Coronary artery (tissue), 2 donors: ENCODE data around the gene ALG8.
"Not testable (repeated sequence)": the region's sequence is repeated elsewhere in the genome, so short reads cannot be mapped to it uniquely, and the experiment has no call there.

ENCODE experiments used
- DNase-seq: peaks from one replicate; pipeline ENCODE4 v3.0.0-alpha.2; 2017; ENCODE audit warnings: low spot score
- H3K27ac ChIP-seq, 2 donors: fragments of 200-600 bp; sonication (generic); one replicate each; pipeline ENCODE4 v1.5.1; 2016 to 2019
- H3K4me3 ChIP-seq: fragments of 200-600 bp; sonication (generic); 2 replicates; pipeline ENCODE4 v1.5.1; 2016; ENCODE audit warnings: mild to moderate bottlenecking, moderate library complexity
- TF ChIP-seq, protein P1 (sequence below): fragments of 200-600 bp; sonication (generic); IDR thresholded peaks from one replicate; pipeline ENCODE4 v1.5.1; 2019; ENCODE audit warnings: antibody characterized with exemption

Gene ALG8

DNA sequence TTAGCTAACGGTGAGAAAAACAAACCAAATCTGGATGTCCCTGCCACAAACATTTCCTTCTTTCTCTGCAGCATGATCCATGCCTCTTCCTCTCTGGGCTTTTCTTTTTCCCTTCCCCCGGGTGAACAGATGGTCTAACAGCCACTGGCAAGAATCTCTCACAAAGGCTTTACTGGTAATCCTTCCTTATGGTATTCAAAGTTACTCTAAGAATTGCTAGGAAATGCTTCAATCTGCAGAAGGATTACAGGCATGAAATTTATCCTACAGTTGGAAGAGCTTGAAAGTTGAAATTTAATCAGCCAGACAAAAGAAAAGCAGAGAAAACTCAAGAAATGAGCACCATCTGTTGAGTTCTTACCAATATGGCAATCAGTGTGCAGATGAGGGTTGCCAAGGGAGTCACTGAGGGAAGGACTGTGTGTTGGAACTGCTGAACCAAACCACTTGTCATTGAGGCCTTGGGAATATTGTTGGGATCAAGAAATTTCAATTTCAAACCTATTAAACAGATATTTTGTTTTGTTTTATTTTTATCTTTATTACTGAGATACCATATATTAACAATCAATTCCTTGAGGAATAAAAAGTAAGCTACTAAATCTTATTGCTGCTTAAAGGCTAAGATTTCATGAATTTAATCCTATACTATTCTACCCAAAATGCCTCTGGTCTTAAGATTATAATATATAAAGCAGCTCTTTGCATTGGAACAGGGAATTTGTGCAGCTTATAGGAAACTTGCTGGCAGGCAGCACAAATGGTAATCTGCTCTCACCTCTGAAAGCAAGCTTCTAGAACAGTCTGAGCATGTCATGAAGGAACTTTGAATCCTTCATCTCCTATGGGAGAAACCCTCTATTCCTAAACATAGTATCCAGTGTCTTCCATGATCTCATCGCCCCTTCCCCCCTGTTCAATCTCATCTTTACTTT is 30.1 kb downstream of the ALG8 start:
- no peak for DNase-seq
- no peak overlapping the region for H3K4me3 ChIP-seq
- TF ChIP-seq, protein P1, sequence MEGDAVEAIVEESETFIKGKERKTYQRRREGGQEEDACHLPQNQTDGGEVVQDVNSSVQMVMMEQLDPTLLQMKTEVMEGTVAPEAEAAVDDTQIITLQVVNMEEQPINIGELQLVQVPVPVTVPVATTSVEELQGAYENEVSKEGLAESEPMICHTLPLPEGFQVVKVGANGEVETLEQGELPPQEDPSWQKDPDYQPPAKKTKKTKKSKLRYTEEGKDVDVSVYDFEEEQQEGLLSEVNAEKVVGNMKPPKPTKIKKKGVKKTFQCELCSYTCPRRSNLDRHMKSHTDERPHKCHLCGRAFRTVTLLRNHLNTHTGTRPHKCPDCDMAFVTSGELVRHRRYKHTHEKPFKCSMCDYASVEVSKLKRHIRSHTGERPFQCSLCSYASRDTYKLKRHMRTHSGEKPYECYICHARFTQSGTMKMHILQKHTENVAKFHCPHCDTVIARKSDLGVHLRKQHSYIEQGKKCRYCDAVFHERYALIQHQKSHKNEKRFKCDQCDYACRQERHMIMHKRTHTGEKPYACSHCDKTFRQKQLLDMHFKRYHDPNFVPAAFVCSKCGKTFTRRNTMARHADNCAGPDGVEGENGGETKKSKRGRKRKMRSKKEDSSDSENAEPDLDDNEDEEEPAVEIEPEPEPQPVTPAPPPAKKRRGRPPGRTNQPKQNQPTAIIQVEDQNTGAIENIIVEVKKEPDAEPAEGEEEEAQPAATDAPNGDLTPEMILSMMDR = no peak
- no peak overlapping the region for H3K27ac ChIP-seq

DNA sequence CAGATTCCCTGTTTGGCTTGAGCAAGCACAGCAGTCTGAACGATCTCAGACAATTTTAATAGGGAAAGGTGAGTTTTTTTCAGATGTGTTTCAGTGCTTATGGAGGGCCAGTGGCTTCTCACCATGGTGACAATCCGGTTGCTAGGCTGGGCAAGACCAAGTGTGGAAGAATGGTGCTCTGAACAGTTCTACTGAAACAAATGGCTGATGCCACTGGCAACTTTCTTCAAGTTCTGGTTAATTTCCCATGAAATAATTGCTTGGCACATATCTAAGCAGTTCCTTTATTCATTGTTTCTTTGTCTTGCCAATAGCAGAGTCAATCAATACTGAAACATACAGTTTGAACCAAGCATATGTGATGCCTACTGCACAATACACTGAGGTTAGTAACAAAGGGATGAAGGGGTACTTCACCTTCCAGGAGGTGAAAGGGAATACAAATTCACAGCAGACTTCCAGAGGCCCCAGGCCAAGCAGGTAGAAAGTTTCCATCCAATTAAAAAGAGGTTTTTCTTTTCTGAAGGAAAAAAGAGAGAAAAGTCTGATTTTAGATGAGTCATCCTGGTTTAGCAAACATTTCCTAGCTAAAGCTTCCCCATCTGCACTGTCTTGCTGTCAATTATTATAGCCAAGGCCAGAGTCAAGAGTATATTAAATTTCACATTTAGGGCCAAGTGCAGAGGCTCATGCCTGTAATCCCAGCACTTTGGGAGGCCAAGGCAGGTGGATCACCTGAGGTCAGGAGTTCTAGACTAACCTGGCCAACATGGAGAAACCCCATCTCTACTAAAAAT is 38.6 kb downstream of the ALG8 start:
- no peak overlapping the region for H3K27ac ChIP-seq
- no peak overlapping the region for H3K4me3 ChIP-seq
- TF ChIP-seq, protein P1 = no peak
- DNase-seq = no peak

DNA sequence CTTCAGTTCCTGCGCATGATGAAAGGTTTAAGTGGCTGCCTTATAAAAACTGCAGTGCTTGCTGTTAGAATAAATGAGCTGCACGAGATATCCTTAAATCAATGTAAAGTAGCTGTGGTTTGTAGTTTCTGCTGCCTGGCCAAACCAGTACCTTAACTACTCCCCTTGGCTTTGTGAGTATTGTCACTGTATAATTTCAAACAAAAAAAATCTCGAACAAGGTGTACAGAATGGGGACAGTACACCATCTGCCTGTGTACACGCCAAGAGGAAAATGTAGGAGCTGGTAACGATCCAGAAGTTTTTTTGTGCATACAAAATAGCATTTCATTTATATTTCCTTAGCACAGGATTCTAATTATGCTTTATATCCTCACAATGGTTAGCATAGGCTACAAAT is 39.2 kb downstream of the ALG8 start:
- TF ChIP-seq, protein P1 = no peak

GRCh38 chr11:78099666-78100065 is 39.8 kb downstream of the ALG8 start:
- Histone ChIP-seq H3K27ac (no peak overlapping the region), H3K4me3 (no peak overlapping the region)
- TF ChIP-seq, protein P1 = no peak
- DNase-seq = no peak

More for the DNA sequence above, 39.2 kb downstream of the ALG8 start:
- Histone ChIP-seq H3K4me3 (no peak overlapping the region), H3K27ac (no peak overlapping the region)
- no peak for DNase-seq

DNA sequence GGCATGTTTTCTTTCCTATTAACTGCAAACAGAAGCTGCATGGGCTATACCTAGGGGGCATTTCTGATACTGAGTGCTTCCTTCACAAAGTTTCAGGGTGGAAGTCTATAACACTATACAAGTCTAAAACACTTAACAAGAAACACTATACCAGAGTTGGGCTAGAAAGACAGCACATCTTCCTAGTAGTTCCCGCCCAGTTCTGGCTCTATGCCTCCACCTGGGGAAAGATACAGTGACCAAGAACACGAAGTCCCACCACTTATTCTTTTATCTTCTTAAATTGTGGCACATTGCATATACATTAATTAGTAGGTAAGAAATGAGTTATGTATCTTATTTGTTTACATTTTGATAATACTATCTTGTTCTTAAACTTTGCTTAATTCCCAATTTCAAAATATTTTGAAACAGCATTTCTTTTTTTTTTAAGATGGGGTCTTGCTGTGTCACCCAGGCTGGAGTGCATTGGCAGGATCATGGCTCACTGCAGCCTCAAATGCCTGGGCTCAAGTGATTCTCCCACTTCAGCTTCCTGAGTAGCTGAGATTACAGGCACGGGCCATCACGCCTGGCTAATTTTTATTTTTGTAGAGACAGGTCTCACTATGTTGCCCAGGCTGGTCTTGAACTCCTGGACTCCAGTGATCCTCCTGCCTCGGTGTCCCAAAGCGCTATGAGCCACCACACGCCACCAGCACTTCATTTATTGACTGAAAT is 41.6 kb downstream of the ALG8 start:
- DNase-seq = no peak
- H3K4me3 ChIP-seq = no peak overlapping the region
- TF ChIP-seq, protein P1 = no peak
- no peak overlapping the region for H3K27ac ChIP-seq

DNA sequence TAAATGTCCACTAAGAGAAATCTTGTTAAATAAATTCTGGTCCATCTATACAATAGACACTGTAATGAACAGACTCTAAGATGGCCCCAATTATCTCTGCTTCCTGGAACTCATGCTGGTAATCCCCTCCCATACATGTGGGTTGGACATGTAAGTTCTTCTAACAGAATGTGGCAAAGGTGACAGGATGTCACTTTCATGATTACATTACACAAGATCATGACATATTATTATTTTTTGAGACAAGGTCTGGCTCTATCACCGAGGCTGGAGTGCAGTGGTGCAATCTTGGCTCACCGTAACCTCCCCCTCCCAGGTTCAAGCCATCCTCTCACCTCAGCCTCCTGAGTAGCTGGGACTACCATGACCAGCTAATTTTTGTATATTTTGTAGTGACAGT is 45.2 kb downstream of the ALG8 start:
- no peak overlapping the region for H3K27ac ChIP-seq
- H3K4me3 ChIP-seq = no peak overlapping the region
- DNase-seq = no peak
- TF ChIP-seq, protein P1 = no peak

DNA sequence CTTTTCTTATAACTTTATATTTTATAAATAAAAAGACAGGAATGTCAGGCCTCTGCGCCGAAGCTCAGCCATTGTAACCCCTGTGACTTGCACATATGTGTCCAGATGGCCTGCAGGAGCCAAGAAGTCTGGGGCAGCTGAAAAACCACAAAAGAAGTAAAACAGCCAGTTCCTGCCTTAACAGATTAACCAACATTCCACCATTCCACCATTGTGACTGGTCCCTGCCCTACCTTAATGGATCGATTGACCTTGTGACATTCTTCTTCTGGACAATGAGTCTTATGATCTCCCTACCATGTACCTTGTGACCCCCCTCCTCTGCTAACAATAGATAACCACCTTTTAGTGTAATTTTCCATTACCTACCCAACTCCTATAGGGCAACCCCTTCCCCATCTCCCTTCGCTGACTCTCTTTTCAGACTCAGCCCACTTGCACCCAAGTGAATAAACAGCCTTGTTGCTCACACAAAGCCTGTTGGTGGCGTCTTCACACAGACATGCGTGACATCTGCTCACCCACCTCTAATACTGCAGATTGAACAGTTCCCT is 52.8 kb downstream of the ALG8 start:
- not testable (repeated sequence) for H3K4me3 ChIP-seq, DNase-seq, H3K27ac ChIP-seq
